ENCODE measurements around the gene PTPN20.
"Not testable (repeated sequence)": the region's sequence is repeated elsewhere in the genome, so short reads cannot be mapped to it uniquely, and the experiment has no call there.

Gene PTPN20

DNA sequence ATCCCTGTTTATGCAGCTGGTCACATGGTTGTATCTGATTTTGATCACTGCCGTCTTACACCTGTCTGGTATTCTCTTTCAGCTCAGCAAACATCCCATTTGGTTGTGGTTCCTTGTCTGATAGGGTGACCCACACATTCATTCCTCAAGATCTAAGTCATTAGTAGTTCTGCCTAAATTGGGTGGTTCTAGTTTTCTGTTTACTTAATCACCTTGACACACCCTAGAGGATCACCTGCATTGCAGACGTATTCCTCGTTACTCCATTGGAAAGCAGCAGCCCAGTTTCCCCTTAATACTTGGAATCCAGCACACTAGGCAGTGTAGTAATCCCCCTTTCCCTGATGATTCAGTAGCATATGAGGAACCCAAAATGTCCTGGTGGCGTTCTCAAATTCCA is 41.3 kb downstream of the PTPN20 start:
- not testable (repeated sequence) for DNase-seq (ENCODE audit: low read depth in 1 of 2, low spot score in 1 of 2)

GRCh38 chr10:46960742-46961141 is 49.5 kb downstream of the PTPN20 start:
- DNase-seq (ENCODE audit: low read depth in 1 of 2, low spot score in 1 of 2): not testable (repeated sequence)

GRCh38 chr10:46963356-46963755 is 52.1 kb downstream of the PTPN20 start:
- not testable (repeated sequence) for DNase-seq (ENCODE audit: low read depth in 1 of 2, low spot score in 1 of 2)

DNA sequence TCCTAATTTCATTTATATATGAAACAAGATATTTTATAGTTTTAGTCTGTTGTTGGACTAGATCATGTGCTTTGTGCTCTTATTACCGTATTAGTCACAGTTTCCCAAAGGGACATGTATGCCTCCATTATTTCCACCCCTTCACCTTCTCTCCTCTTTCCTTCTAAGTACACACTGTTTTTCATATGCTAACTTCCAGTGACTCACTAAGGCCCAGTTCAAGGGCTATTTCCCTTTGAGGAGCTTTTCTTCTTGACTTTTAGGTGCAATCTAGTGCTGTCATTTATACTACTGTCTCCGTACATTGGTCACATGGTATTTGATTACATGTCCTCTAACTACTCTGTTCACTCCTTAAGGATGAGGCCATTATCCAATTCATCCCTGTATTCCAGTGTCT is 55.8 kb downstream of the PTPN20 start:
- not testable (repeated sequence) for DNase-seq (ENCODE audit: low read depth in 1 of 2, low spot score in 1 of 2)

DNA sequence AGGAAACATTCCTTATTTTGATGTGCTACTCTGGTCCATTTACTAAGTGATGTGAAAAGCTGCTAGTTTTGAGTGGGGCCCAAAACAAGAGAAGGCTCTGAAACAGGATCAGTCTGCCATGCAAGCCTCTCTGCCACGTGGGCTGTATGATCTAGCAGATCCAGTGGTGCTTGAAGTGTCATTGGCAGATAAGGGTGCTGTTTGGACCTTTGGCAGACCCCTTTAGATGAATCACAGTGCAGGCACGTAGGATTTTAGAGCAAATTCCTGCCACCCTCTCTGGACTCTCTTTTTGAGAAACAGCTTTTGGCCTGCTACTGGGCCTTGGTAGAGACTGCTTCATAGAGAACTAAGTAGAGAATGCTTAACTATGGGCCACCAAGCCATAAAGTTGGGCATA is 69.0 kb downstream of the PTPN20 start:
- not testable (repeated sequence) for DNase-seq (ENCODE audit: low read depth in 1 of 2, low spot score in 1 of 2)

- DNase-seq (ENCODE audit: low read depth in 1 of 2, low spot score in 1 of 2): not testable (repeated sequence)
These were observed 76.2 kb downstream of the PTPN20 start for GRCh38 chr10:46987233-46987924.

DNA sequence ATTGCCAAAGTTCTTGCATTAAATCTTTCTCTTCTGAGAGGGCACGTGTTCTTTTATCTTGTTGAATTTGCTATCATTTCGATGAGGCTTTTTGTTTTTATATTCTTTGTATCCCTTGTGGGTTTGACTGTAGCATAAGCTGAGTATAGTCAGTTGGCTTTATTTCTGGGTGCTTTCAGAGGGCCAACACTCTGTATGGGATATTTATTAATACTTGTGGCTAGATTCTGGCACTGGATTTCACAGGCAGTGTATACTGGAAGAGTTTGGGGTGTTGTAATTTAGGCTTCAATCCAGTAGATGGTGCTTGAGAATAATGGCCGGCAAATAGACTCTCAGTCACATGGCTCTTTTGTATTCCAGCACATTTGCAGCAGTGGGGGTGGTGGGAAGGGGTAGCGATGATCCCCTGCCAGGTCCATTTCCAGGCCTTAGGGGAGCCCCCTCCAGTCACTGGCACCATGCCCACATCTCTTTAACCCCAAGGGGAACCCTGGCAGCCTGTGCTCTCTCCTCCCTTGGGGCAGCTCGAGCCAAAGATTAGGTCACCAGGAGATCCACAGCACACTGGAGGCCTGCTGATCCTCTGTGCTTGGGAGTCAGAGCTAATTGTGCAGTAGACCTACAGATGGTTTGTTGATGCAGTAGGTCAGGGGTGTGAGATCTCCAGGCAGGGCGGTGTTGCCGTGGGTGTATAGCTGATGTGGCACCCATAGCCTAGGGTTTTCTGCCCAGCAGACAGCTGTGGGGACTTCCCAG is 81.8 kb downstream of the PTPN20 start:
- no peak for DNase-seq (ENCODE audit: low read depth in 1 of 2, low spot score in 1 of 2)

GRCh38 chr10:46995234-46995633 is 84.0 kb downstream of the PTPN20 start:
- no peak for DNase-seq (ENCODE audit: low read depth in 1 of 2, low spot score in 1 of 2)

GRCh38 chr10:46998192-46998591 is 87.0 kb downstream of the PTPN20 start:
- no peak for DNase-seq (ENCODE audit: low read depth in 1 of 2, low spot score in 1 of 2)

DNA sequence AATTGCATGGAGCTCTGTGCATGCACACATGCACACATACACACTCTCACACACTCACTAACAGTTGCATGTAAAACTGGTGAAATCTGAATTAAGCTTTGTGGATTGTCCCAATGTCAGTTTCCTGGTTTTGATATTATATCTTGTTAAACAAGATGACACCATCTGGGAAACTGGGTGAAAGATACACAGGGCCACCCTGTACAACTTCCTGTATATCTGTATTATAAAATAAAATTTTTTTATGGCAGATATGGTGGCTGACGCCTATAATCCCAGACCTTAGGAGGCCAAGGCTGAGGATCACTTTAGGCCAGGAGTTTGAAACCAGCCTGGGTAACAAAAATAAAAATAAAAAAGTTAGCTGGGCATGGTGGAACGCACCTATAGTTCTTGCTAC is 87.4 kb downstream of the PTPN20 start:
- no peak for DNase-seq (ENCODE audit: low read depth in 1 of 2, low spot score in 1 of 2)

DNA sequence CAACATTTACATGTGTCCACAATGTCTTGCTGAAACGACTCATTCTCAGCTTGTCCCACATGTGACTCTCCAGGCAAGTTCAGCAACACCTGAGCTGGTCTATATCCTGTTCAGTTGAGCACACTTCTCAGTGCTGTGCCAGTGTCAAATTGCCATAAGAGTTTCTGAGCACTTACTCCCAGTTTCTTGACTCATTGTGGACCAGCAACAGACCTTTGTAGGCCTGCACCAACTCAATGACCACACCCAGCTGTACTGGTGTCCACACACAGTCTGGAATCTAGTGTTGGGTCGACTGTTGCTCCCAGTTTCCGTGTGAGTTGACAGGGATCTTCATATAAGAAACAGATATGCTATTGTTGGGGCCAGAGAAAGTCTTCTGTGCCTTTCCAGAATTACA is 88.0 kb downstream of the PTPN20 start:
- DNase-seq (ENCODE audit: low read depth in 1 of 2, low spot score in 1 of 2): no peak

- no peak for DNase-seq (ENCODE audit: low read depth in 1 of 2, low spot score in 1 of 2)
These were observed 97.5 kb downstream of the PTPN20 start for GRCh38 chr10:47008769-47009168.

DNA sequence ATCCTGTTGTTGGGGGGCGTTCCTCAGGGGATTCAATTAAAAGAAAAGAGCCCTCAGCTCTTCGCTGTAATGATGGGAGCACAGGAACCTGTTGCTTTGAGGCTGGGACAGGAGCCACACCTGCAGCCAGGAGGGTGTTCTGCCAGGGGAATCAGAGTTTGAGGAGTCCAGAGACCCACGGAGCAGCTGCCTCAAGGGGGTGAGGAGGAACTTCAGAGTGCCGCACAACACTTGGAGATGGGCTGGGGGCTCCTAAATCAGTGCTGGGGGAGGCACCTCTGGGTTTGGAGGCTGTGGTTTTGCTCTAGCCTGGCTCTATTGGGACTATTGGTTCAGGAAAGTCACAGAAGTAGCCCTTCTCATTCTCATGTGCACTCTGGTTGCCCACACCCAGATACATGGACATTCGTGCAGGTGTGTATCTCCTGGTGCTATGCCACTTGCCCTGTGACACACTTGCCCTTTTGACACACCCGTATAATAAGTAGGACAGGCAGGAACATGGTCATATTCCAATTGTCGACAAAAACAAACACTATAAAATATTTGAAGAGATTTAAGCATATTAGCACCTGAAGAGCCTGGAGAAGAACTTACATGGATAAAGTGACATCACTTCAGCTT is 98.1 kb downstream of the PTPN20 start:
- no peak for DNase-seq (ENCODE audit: low read depth in 1 of 2, low spot score in 1 of 2)

DNA sequence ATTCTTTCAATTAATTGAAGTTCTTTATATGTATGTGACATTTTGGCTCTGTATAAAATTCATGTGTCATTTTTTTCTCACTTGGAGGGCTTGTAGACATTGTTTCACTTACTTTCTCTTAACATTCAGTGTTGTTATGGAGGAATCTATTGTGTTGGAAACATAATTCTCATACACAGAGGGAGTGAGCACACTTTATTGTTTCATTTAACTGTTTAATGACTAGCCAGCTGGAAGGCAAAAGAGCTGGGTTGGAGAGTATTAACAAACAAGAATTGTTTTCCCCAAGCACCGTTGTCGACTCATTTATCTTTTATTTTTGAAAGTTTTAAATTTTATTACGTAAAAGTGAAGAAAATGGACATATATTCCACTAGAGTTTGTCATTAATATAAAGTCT is 98.8 kb downstream of the PTPN20 start:
- no peak for DNase-seq (ENCODE audit: low read depth in 1 of 2, low spot score in 1 of 2)

GRCh38 chr10:47012214-47012613 is 101.0 kb downstream of the PTPN20 start:
- no peak for DNase-seq (ENCODE audit: low read depth in 1 of 2, low spot score in 1 of 2)

- no peak for DNase-seq (ENCODE audit: low read depth in 1 of 2, low spot score in 1 of 2)
These were observed 102.4 kb downstream of the PTPN20 start for GRCh38 chr10:47013507-47014154.

GRCh38 chr10:47015404-47015803 is 104.2 kb downstream of the PTPN20 start:
- no peak for DNase-seq (ENCODE audit: low read depth in 1 of 2, low spot score in 1 of 2)

DNA sequence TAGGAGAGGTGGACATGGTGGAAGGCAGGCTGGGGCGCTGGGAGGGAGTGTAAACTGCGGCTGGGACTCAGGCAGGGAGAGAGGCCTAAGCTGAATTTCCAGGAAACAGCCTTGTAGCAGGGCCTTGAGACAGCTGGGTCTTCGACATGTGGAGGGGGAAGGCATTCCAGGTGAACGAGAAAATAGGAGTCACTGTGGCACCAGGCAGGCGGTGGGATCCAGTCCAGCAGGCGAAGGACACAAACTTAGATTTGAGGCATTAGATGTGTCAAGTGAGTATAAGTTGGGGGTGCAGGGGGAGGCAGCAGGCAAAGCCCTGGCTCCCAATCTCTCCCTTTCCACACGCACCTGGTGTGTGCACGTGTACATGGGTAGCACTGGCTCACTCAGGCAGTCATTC is 105.3 kb downstream of the PTPN20 start:
- no peak for DNase-seq (ENCODE audit: low read depth in 1 of 2, low spot score in 1 of 2)

- no peak for DNase-seq (ENCODE audit: low read depth in 1 of 2, low spot score in 1 of 2)
These were observed 107.0 kb downstream of the PTPN20 start for GRCh38 chr10:47018026-47018735.

GRCh38 chr10:47019155-47020145 is 108.2 kb downstream of the PTPN20 start:
- DNase-seq (ENCODE audit: low read depth in 1 of 2, low spot score in 1 of 2): no peak
